Measurements from ENCODE around the gene GNE.

The GNE gene

DNA sequence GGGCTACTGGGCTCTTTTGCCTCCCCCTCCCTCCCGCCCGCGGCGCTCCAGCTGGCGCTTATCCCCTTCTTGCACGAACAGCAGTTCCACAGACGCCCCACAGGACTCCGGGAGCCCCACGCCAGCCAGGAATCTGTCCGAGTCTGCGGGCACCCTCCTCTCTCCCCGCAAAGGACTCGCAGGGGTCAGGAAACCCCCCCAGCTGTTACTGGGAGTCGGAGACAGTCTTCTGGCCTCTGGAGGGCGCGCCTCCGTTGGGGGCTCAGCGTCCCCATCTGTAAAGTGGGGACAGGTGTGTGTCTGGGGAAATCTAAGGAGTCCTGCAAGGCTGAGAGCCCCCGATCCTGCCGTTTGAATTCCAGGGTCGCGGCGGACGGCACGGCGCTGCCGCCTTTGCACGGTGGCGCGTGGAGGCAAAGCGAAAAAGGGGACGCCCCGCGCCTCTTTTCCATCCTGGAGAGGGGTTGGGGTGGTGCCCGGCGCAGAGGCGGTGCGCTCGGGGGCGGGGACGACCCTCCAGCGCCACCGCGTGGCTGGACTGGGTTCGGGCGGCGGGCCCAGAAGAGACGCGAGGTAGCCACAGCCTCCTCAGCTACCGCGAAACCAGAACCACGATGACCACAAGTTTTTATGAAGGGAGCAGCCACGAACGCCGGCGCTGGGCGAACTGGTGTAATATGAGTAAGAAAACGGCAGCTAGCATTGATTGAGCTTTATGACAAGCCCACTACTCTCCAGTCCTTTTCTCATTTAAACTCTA is 91.9 kb downstream of the GNE start:
- DNase-seq (ENCODE audit: low spot score), result peak; percentile 82

DNA sequence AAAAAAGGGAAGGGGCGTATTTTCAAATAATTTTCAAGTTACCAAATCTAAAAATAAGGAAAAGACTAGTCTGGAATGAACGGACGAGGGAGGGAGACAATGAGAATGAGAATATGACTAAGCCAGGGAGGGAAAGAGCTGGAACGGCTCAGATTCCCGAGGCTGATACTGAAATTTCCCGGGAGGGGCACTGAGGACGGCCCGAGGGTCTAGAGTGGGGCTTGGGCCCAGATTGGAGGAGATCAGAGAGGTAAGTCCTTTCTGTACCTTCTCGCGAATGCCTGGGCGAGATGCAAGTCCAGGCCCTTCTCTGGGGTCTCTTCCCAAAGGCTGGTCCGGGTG is 92.5 kb downstream of the GNE start:
- no peak for DNase-seq (ENCODE audit: low spot score)

- DNase-seq (ENCODE audit: low spot score), result no peak
Measured at GRCh38 chr9:36164989-36165388, 93.3 kb downstream of the GNE start.
